Pancreas (tissue), 10 donors: ENCODE data around the gene GALNT1. TPM values are rescaled to one million over a fixed set of nuclear protein-coding genes. Genes with fewer than 3 reads are reported as not detected.
"Not testable (repeated sequence)": the region's sequence is repeated elsewhere in the genome, so short reads cannot be mapped to it uniquely, and the experiment has no call there.

ENCODE experiments used
- ATAC-seq, 4 donors: fragments of 200-7000 bp; cut with Tn5 transposase; one replicate each; pipeline versions ENCODE4 v1.8.0 to v1.9.1; 2020; ENCODE audit warnings: mild to moderate bottlenecking in 4 of 4, moderate library complexity in 4 of 4
- DNase-seq, 6 donors: peaks; one replicate each; pipeline ENCODE4 v3.0.0-alpha.2; 2020
- FAIRE-seq: peaks from 2 replicates; lab custom pipeline; 2012; peaks lifted over from hg19 to GRCh38; lab: Jason Lieb, UNC
- H3K27ac ChIP-seq, 4 donors: fragments of 200-600 bp; sonication (generic); 1 replicate in 3 of 4; 2 replicates in 1 of 4; pipeline versions ENCODE4 v1.5.0 to v1.8.0; 2020
- H3K27me3 ChIP-seq, 4 donors: fragments of 200-600 bp; one replicate each; pipeline ENCODE4 v1.8.0; 2021
- H3K36me3 ChIP-seq, 3 donors: fragments of 200-600 bp; sonication (generic) in 1 of 3; one replicate each; pipeline versions ENCODE4 v1.5.0 to v1.8.0; 2020 to 2021
- H3K4me1 ChIP-seq, 3 donors: fragments of 200-600 bp; one replicate each; pipeline ENCODE4 v1.8.0; 2021
- H3K4me3 ChIP-seq, 4 donors: fragments of 200-600 bp; sonication (generic) in 2 of 4; one replicate each; pipeline versions ENCODE4 v1.5.0 to v1.8.0; 2020 to 2021
- H3K9me3 ChIP-seq, 4 donors: fragments of 200-600 bp; one replicate each; pipeline ENCODE4 v1.8.0; 2021
- WGBS, 2 donors: extraction: QIAGEN DNeasy Blood & Tissue Kit; methylation state at CpG; one replicate each; pipeline ENCODE4 v1.1.7; 2013; 5-methylcytosine and 5-hydroxymethylcytosine counted together
- intact Hi-C, 3 donors: fragments of 100-400 bp; cut with DNase I; formaldehyde crosslinking; loops; one replicate each; pipeline versions ENCODE4 v1.11.1 to v1.14.2; 2022
- polyA plus RNA-seq, 2 donors: library from polyadenylated mRNA; stranded (reverse); fragments of 200-250 nt; gene quantifications; one replicate each; pipeline ENCODE4 v1.2.3, GENCODE V29; 2013
- total RNA-seq, 6 donors: library from RNA; stranded (reverse); fragmentation: NEBNext Ultra II Directional in 4 of 6; extraction: Animal tissue kit (Norgen Biotek cat#: 25700) in 4 of 6; gene quantifications; one replicate each; pipeline versions ENCODE4 v1.2.1 to v1.2.4, GENCODE V29; 2021 to 2023
- TF ChIP-seq, protein P1 (sequence below), 4 donors: fragments of 200-600 bp; sonication (generic) in 3 of 4; IDR thresholded peaks; one replicate each; pipeline versions ENCODE4 v1.5.0 to v1.8.0; 2021; ENCODE audit warnings: antibody characterized with exemption in 4 of 4
- donor health status: healthy with polysubstance abuse.
- donor health status: DM: no; HTN: no; CAD: no; lungs with moderate emphysema.
- donor health status: DM: no; HTN: no; CAD: no.
- donor health status: control.
- donor health status: control.
- donor health status: Bipolar disorder and iron deficiency.
- donor health status: DM: yes; HTN: yes; CAD: no.
- donor health status: DM: no; HTN: no; CAD: no.
- donor health status: DM: no; HTN: no; CAD: no.
- donor health status: DM: yes; HTN: yes; CAD: no.

The GALNT1 gene
- total and polyA plus RNA-seq, 8 donors = 6.8 to 59.6 (median 25.8) TPM

GRCh38 chr18:35566019-35566418 lies 15.5 kb upstream of the GALNT1 start:
- Histone ChIP-seq H3K36me3 (no peaks in the 10 kb centered on the region), H3K9me3 (no peaks in the 10 kb centered on the region), H3K27me3 (no peaks in the 10 kb centered on the region), H3K4me3 (no peak overlapping the region), H3K27ac (no peak overlapping the region), H3K4me1 (no peaks in the 10 kb centered on the region)
- FAIRE-seq = no peak
- TF ChIP-seq, protein P1, sequence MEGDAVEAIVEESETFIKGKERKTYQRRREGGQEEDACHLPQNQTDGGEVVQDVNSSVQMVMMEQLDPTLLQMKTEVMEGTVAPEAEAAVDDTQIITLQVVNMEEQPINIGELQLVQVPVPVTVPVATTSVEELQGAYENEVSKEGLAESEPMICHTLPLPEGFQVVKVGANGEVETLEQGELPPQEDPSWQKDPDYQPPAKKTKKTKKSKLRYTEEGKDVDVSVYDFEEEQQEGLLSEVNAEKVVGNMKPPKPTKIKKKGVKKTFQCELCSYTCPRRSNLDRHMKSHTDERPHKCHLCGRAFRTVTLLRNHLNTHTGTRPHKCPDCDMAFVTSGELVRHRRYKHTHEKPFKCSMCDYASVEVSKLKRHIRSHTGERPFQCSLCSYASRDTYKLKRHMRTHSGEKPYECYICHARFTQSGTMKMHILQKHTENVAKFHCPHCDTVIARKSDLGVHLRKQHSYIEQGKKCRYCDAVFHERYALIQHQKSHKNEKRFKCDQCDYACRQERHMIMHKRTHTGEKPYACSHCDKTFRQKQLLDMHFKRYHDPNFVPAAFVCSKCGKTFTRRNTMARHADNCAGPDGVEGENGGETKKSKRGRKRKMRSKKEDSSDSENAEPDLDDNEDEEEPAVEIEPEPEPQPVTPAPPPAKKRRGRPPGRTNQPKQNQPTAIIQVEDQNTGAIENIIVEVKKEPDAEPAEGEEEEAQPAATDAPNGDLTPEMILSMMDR (IDR thresholded peaks at IDR 0.05) = no peak
- 73 to 75% methylated on average over 4 of the region's 4 CpGs for WGBS, 2 donors
- no peak for ATAC-seq
- no peak for DNase-seq
- intact Hi-C loops = no loop called here

DNA sequence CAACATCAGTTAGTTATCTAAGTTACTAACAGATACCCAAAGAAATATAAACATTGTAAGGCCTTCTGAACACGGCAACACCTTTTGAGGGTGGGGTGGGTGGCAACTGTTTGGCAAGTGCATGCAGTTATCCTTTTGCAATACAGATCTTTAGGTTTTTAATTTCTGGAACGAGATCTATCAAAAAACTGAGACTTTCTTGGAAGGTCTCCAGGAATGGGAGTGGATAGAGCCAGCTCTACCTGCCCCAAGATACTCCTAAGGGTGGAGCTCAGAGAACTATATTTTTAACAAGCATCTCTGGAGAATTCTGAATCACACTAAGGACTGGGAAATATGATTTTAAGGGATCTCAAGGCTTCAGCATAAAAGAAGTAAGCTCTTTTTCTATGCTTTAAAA lies 11.4 kb upstream of the GALNT1 start:
- TF ChIP-seq, protein P1 (IDR thresholded peaks at IDR 0.05) = no peak
- intact Hi-C loops = no loop called here

DNA sequence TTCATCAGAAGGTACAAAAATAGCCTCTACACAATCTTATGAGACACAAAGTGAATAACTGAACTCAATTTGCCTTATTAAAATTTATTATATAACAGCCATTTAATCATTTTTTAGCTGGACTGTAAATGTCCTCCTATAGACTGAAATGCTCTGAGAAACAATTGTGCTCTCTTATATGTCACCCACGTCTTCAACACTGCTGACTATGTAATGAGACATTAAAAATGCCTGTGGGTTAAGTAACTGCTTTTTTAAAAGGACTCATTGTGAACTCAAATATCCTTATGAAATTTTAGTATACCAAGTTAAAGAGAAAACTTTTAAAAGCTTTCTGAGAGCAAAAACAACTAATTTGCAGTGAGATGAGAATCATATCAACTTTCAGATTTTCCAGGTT lies 10.4 kb upstream of the GALNT1 start:
- intact Hi-C loops = no loop called here
- DNase-seq (no peak), FAIRE-seq (no peak), ATAC-seq (no peak)
- WGBS, 2 donors = 80 to 86% methylated on average over 1 of the region's 1 CpG
- TF ChIP-seq, protein P1 (IDR thresholded peaks at IDR 0.05) = no peak
- Histone ChIP-seq H3K4me3 (no peak overlapping the region), H3K27ac (no peak overlapping the region), H3K27me3 (no peaks in the 10 kb centered on the region), H3K9me3 (no peaks in the 10 kb centered on the region), H3K36me3 (no peaks in the 10 kb centered on the region), H3K4me1 (no peaks in the 10 kb centered on the region)

More for the DNA sequence above, 11.4 kb upstream of the GALNT1 start:
- Histone ChIP-seq H3K36me3 (no peaks in the 10 kb centered on the region), H3K4me1 (no peaks in the 10 kb centered on the region), H3K4me3 (no peak overlapping the region), H3K27me3 (no peaks in the 10 kb centered on the region), H3K9me3 (no peaks in the 10 kb centered on the region), H3K27ac (no peak overlapping the region)
- WGBS, 2 donors = 20 to 22% methylated on average over 2 of the region's 2 CpGs
- FAIRE-seq (no peak), DNase-seq (no peak), ATAC-seq (no peak)

DNA sequence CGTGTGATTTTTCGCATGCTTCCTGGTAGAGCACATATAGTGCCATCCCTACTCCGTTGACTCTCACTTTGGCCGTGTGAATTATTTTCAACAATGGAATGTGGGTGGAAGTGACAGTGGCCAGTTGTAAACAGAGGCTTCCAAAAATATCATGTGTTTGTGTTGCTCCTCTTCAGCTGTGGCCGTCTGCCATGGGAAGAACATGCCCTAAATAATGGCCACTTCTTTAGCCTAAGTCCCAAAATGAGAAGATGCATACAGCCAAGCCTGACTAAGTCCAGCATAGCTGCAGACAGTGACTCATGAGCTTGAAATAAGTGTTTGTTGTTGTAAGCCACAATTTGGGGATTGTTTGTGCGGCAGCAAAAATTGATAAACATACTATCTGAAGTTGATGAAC lies 8.9 kb upstream of the GALNT1 start:
- FAIRE-seq (no peak), DNase-seq (no peak), ATAC-seq (no peak)
- intact Hi-C loops = no loop called here
- TF ChIP-seq, protein P1 (IDR thresholded peaks at IDR 0.05) = no peak
- no peaks in the 10 kb centered on the region for H3K9me3 ChIP-seq
- no peaks in the 10 kb centered on the region for H3K4me1 ChIP-seq
- H3K36me3 ChIP-seq = no peaks in the 10 kb centered on the region
- no peak overlapping the region for H3K27ac ChIP-seq
- H3K4me3 ChIP-seq = no peak overlapping the region
- H3K27me3 ChIP-seq = no peaks in the 10 kb centered on the region
- 74 to 82% methylated on average over 6 of the region's 6 CpGs for WGBS, 2 donors

DNA sequence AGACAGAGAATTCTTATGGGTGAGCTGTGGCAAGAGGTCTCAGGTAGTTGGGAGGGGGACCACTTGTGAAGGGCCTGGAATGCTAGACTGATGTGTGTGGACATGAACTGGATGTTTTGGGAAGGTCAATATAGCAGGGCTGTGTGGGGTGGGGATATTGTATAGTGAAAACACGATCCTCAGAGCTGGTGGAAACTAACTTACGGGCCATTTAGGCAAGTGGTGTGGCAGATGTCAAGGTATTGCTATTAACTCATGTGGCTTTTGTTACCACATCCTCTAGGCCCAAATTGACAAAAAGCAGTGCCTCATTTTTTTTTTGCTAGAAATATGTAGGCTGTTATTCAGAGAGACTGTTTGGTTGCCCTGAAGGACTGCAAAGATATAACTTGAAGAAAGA lies 8.0 kb upstream of the GALNT1 start:
- intact Hi-C loops = no loop called here
- DNase-seq (no peak), ATAC-seq (no peak), FAIRE-seq (no peak)
- H3K36me3 ChIP-seq = no peaks in the 10 kb centered on the region
- H3K4me1 ChIP-seq = no peaks in the 10 kb centered on the region
- no peaks in the 10 kb centered on the region for H3K9me3 ChIP-seq
- H3K27ac ChIP-seq = no peak overlapping the region
- H3K27me3 ChIP-seq = no peaks in the 10 kb centered on the region
- TF ChIP-seq, protein P1 (IDR thresholded peaks at IDR 0.05) = no peak
- WGBS, 2 donors = 77 to 88% methylated on average over 2 of the region's 2 CpGs
- H3K4me3 ChIP-seq = no peak overlapping the region

GRCh38 chr18:35576240-35576845 lies 5.2 kb upstream of the GALNT1 start:
- H3K4me3 ChIP-seq, H3K4me1 ChIP-seq, DNase-seq, ATAC-seq, H3K36me3 ChIP-seq, FAIRE-seq, H3K9me3 ChIP-seq, H3K27me3 ChIP-seq, intact Hi-C loops, H3K27ac ChIP-seq: not testable (repeated sequence)
- 94% methylated on average over 6 of the region's 6 CpGs for WGBS, 2 donors
